ENCODE data around the gene RNF111.
A peak's percentile ranks its signal among the peaks of the same experiment; 100 is the strongest.
"Not testable (repeated sequence)": the region's sequence is repeated elsewhere in the genome, so short reads cannot be mapped to it uniquely, and the experiment has no call there.

The RNF111 gene

GRCh38 chr15:58987491-58988005 lies at the start of gene RNF111:
Gene RNF111, plus strand, starts transcription at chr15:58987663. Its CDS starts 43,160 bp downstream, at chr15:59030823.
- peak; percentile 81 for DNase-seq

- no peak for DNase-seq
These were observed 40.3 kb upstream of the RNF111 start for GRCh38 chr15:58947179-58947578.

- no peak for DNase-seq
These were observed 36.0 kb upstream of the RNF111 start for GRCh38 chr15:58951388-58952007.

- DNase-seq: no peak
These were observed 34.7 kb upstream of the RNF111 start for GRCh38 chr15:58952751-58953150.

- DNase-seq: peak; percentile 22
These were observed 30.1 kb upstream of the RNF111 start for GRCh38 chr15:58957101-58957973.

- no peak for DNase-seq
These were observed 28.7 kb upstream of the RNF111 start for GRCh38 chr15:58958811-58959210.

GRCh38 chr15:58962136-58962535 lies 25.3 kb upstream of the RNF111 start:
- DNase-seq: no peak

GRCh38 chr15:58962662-58963565 lies 24.5 kb upstream of the RNF111 start:
- no peak for DNase-seq

GRCh38 chr15:58966698-58967097 lies 20.8 kb upstream of the RNF111 start:
- DNase-seq: no peak

GRCh38 chr15:58967479-58967878 lies 20.0 kb upstream of the RNF111 start:
- DNase-seq: no peak

GRCh38 chr15:58977887-58978286 lies 9.6 kb upstream of the RNF111 start:
- no peak for DNase-seq

GRCh38 chr15:58980351-58980939 lies 7.0 kb upstream of the RNF111 start:
- DNase-seq: no peak

- no peak for DNase-seq
These were observed 5.5 kb upstream of the RNF111 start for GRCh38 chr15:58981808-58982475.

- no peak for DNase-seq
These were observed 4.2 kb upstream of the RNF111 start for GRCh38 chr15:58983261-58983660.

- DNase-seq: no peak
These were observed 2.0 kb upstream of the RNF111 start for GRCh38 chr15:58985443-58985842.

GRCh38 chr15:58987036-58987435 lies 427 bp upstream of the RNF111 start:
- no peak for DNase-seq

GRCh38 chr15:58988006-58988785 lies 733 bp downstream of the RNF111 start:
- peak; percentile 41 for DNase-seq

GRCh38 chr15:58992181-58992580 lies 4.7 kb downstream of the RNF111 start:
- DNase-seq: no peak

- no peak for DNase-seq
These were observed 7.5 kb downstream of the RNF111 start for GRCh38 chr15:58994906-58995453.

- no peak for DNase-seq
These were observed 12.2 kb downstream of the RNF111 start for GRCh38 chr15:58999694-59000093.

- not testable (repeated sequence) for DNase-seq
These were observed 12.8 kb downstream of the RNF111 start for GRCh38 chr15:59000251-59000650.
